Measurements from ENCODE around the gene SLC18A2.

DNA sequence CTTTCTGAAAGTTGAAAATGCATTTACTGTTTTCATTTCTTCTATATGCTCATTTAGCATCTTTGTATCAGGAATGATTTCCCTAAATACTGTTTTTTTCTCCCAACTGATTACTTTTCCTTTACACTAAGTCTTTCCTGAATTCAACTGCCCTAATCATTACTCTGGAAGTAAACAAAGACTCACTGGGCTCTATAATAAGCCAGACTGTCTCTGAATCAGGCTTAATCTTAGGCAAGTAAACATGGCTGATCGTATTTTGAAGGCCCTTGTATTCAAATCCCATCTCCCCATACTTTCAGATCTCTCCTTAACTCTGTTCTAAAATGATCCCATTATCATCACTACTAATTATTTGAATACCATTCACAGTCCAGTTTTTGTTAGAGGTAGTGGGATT, 72.7 kb downstream of the SLC18A2 start:
- no peak for TF ChIP-seq CTCF (IDR thresholded peaks at IDR 0.05; ENCODE audit: low read length)
- no peak for TF ChIP-seq EZH2 (IDR thresholded peaks at IDR 0.05; ENCODE audit: borderline replicate concordance, low read length)

Data from OCI-LY1 (cell line).